WTC11 (cell line): Measurements from ENCODE around the gene MED9. TPM values are rescaled to one million over a fixed set of nuclear protein-coding genes. Genes with fewer than 3 reads are reported as not detected.

Source experiments
- ATAC-seq: fragments of 200-7000 bp; cut with Tn5 transposase; 2 replicates; pipeline ENCODE4 v1.10.0; 2021; ENCODE audit warnings: mild to moderate bottlenecking, moderate library complexity
- CTCF ChIA-PET: fragments of 300-600 bp; sonication (Branson Sonifier 250); formaldehyde crosslinking; loops from one replicate; lab custom pipeline; 2021; ENCODE audit warnings: antibody characterized with exemption; lab: Charles Lee
- POLR2A ChIA-PET: fragments of 350-600 bp; sonication (Branson Sonifier 250); formaldehyde crosslinking; loops from one replicate; lab custom pipeline; 2021; ENCODE audit warnings: antibody characterized with exemption; lab: Charles Lee
- DNase-seq: peaks from one replicate; pipeline ENCODE4 v3.0.0; 2021; ENCODE audit warnings: low spot score
- H3K27ac Mint-ChIP-seq: 2 replicates; pipeline ENCODE4 v1.8.0; 2021; ENCODE audit warnings: mixed read lengths
- H3K27me3 Mint-ChIP-seq: 2 replicates; pipeline ENCODE4 v1.8.0; 2021; ENCODE audit warnings: low read depth, mild to moderate bottlenecking, moderate library complexity, mixed read lengths
- H3K36me3 Mint-ChIP-seq: 2 replicates; pipeline ENCODE4 v1.8.0; 2021; ENCODE audit warnings: mixed read lengths
- H3K4me1 Mint-ChIP-seq: 2 replicates; pipeline ENCODE4 v1.8.0; 2022; ENCODE audit warnings: mixed read lengths
- H3K4me3 Mint-ChIP-seq: 2 replicates; pipeline ENCODE4 v1.8.0; 2021; ENCODE audit warnings: mild to moderate bottlenecking, moderate library complexity, mixed read lengths
- H3K9me3 Mint-ChIP-seq: 2 replicates; pipeline ENCODE4 v1.8.0; 2021; ENCODE audit warnings: mixed read lengths
- ATF3 ChIP-seq: sonication (generic); formaldehyde crosslinking; conservative IDR thresholded peaks from 2 replicates; pipeline ENCODE4 v1.8.1; 2022; ENCODE audit warnings: mild to moderate bottlenecking, missing genetic modification reagents
- CBFB ChIP-seq: sonication (generic); formaldehyde crosslinking; IDR thresholded peaks from 2 replicates; pipeline ENCODE4 v1.8.1; 2022; ENCODE audit warnings: mild to moderate bottlenecking, low read depth, missing genetic modification reagents
- ELF4 ChIP-seq: sonication (generic); formaldehyde crosslinking; IDR thresholded peaks from 2 replicates; pipeline ENCODE4 v1.8.1; 2022; ENCODE audit warnings: low read depth, mild to moderate bottlenecking, moderate library complexity, missing genetic modification reagents
- ESRRA ChIP-seq: sonication (generic); formaldehyde crosslinking; IDR thresholded peaks from 2 replicates; pipeline ENCODE4 v1.8.1; 2022; ENCODE audit warnings: mild to moderate bottlenecking, missing genetic modification reagents, borderline replicate concordance
- FOXK1 ChIP-seq: sonication (generic); formaldehyde crosslinking; IDR thresholded peaks from 2 replicates; pipeline ENCODE4 v1.8.0; 2022; ENCODE audit warnings: mild to moderate bottlenecking, moderate library complexity, missing genetic modification reagents
- HMGA2 ChIP-seq: fragments of 250-450 bp; sonication (Bioruptor Pico); IDR thresholded peaks from 2 replicates; pipeline ENCODE4 v1.4.0; 2021; ENCODE audit warnings: mild to moderate bottlenecking, moderate library complexity
- JAZF1 ChIP-seq: fragments of 250-450 bp; sonication (Bioruptor Pico); IDR thresholded peaks from 2 replicates; pipeline ENCODE4 v1.9.0; 2021; ENCODE audit warnings: moderate library complexity, mild to moderate bottlenecking, inconsistent platforms
- NR1H2 ChIP-seq: sonication (generic); formaldehyde crosslinking; IDR thresholded peaks from 2 replicates; pipeline ENCODE4 v1.9.0; 2021; ENCODE audit warnings: mild to moderate bottlenecking, moderate library complexity, missing genetic modification reagents
- NR2C2 ChIP-seq: sonication (generic); formaldehyde crosslinking; IDR thresholded peaks from 2 replicates; pipeline ENCODE4 v1.8.0; 2022; ENCODE audit warnings: mild to moderate bottlenecking, missing genetic modification reagents
- NR3C1 ChIP-seq: sonication (generic); formaldehyde crosslinking; conservative IDR thresholded peaks from 2 replicates; pipeline ENCODE4 v1.8.1; 2023; ENCODE audit warnings: low read depth, mild to moderate bottlenecking, missing genetic modification reagents
- PRDM15 ChIP-seq: sonication (generic); formaldehyde crosslinking; IDR thresholded peaks from 2 replicates; pipeline ENCODE4 v1.8.0; 2022; ENCODE audit warnings: missing genetic modification reagents
- STAT6 ChIP-seq: sonication (generic); formaldehyde crosslinking; conservative IDR thresholded peaks from 2 replicates; pipeline ENCODE4 v1.8.1; 2023; ENCODE audit warnings: mild to moderate bottlenecking, low read depth, missing genetic modification reagents, moderate library complexity
- TCF7 ChIP-seq: sonication (generic); formaldehyde crosslinking; IDR thresholded peaks from 2 replicates; pipeline ENCODE4 v1.8.0; 2022; ENCODE audit warnings: mild to moderate bottlenecking, low read depth, missing genetic modification reagents, moderate library complexity
- TEAD1 ChIP-seq: sonication (generic); formaldehyde crosslinking; IDR thresholded peaks from 2 replicates; pipeline ENCODE4 v1.8.0; 2022; ENCODE audit warnings: mild to moderate bottlenecking, missing genetic modification reagents
- USF2 ChIP-seq: sonication (generic); formaldehyde crosslinking; IDR thresholded peaks from 2 replicates; pipeline ENCODE4 v1.8.1; 2023; ENCODE audit warnings: mild to moderate bottlenecking, missing genetic modification reagents, moderate library complexity
- ZNF416 ChIP-seq: fragments of 250-450 bp; sonication (Bioruptor Pico); IDR thresholded peaks from 2 replicates; pipeline ENCODE4 v1.9.0; 2021; ENCODE audit warnings: mild to moderate bottlenecking, inconsistent platforms
- ZNF532 ChIP-seq: fragments of 250-450 bp; sonication (Bioruptor Pico); IDR thresholded peaks from 2 replicates; pipeline ENCODE4 v1.9.0; 2021; ENCODE audit warnings: mild to moderate bottlenecking, borderline replicate concordance
- total RNA-seq: library from RNA; stranded (reverse); gene quantifications from 3 replicates; pipeline ENCODE4 v1.2.3, GENCODE V29; 2021
- TF ChIP-seq, protein P1 (sequence below): fragments of 250-450 bp; sonication (Bioruptor Pico); IDR thresholded peaks from 2 replicates; pipeline ENCODE4 v1.9.0; 2021; ENCODE audit warnings: mild to moderate bottlenecking

Gene MED9
- total RNA-seq, 1 experiment from 2014 or later: 21.1 TPM

DNA sequence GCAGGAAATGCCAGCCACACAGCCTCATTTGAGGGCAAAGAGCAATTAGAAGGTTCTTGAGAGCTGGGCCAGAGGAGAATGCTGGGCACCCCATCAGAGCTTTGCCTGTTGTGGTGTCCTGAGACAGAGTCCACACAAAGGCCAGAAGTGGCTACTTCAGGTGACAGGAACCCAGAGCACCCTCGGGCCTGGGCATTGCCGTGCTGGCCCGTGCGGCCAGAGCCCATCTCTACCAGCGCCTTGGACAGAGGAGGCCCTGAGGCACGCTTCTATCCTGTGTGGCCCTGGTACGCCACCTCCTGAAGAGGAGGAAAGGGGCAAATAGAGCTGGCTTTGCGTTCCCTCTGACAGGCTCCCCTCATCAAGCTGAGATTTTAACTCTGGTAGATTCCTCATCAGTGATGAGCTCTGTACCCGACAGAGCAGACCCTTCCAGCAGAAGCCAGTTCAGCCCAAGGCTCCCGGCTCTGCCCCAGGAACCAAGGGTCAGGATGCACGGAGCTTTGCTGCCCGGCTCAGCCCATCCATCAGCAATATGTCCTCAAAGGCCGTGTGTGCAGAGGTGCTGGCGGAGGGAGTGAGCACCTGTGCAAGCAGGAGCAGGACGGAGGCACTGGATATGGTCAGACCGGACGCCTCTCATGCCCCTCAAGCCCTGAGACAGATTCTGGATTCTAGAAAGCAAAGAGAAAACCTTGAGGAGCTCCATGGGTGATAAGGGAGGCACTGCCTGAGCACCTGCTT, 22.8 kb downstream of the MED9 start (continued):
- TF ChIP-seq STAT6 (no peak), NR3C1 (CRISPR knock-in tag) (no peak), ZNF416 (CRISPR knock-in tag) (no peak), ESRRA (no peak), TCF7 (CRISPR knock-in tag) (no peak)
- TF ChIP-seq, protein P1, sequence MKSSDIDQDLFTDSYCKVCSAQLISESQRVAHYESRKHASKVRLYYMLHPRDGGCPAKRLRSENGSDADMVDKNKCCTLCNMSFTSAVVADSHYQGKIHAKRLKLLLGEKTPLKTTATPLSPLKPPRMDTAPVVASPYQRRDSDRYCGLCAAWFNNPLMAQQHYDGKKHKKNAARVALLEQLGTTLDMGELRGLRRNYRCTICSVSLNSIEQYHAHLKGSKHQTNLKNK (CRISPR knock-in tag): no peak

DNA sequence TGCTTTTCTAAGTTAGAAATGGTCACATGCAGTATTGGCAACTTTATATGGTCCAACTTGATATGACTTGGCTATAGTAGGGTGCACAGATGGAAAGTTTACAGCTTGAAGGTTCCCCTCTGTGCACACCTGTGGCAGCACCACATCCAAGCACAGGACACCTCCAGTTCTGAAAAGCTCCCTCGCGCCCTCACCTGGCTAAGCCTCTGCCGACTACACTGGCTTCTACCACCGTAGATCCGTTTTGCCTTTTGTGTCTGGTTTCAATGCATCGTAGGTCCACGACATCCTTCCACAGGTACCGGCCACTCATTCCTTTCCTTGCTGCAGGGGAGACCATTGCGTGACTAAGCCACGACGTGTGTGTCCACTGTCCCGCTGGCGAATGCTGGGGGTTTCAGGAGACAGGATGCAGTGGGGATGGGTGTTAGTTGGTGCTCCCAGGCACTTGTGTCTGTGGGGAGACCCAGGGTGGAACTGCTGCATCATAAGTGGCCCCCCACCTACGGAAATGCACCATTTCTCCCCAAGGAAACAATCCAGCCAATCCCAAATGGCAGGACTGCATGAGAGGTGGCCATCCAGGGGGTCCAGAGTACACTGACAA, 24.3 kb downstream of the MED9 start:
- ChIA-PET CTCF (interaction anchor here (0.6 to 3.4 kb wide), 14 partner anchors 10 to 249 kb away, joined by 3 to 19 read pairs (median 4); no protein-coding TSS in a partner anchor), POLR2A (no interaction called here)
- TF ChIP-seq ELF4 (CRISPR knock-in tag): no peak
- TF ChIP-seq TEAD1 (CRISPR knock-in tag): 0 out of 2 replicates have a peak, but pooled peaks have one; percentile 10
- peak; percentile 12; the same call in 1 of the 2 replicates for ATAC-seq
- Mint-ChIP-seq H3K9me3 (no peaks in the 10 kb centered on the region), H3K4me3 (no peak overlapping the region), H3K27me3 (peaks cover 3% of the 10 kb centered on the region; the same call in 1 of the 2 replicates), H3K27ac (no peak overlapping the region), H3K4me1 (peaks cover 6% of the 10 kb centered on the region), H3K36me3 (no peaks in the 10 kb centered on the region)
- peak; percentile 67 for DNase-seq

- POLR2A ChIA-PET: no interaction called here
- ATAC-seq: no peak
- Mint-ChIP-seq H3K4me1 (no peaks in the 10 kb centered on the region; the same call in 1 of the 2 replicates), H3K27ac (peak overlapping the region; percentile 9; the same call in 1 of the 2 replicates), H3K27me3 (no peaks in the 10 kb centered on the region; the same call in 1 of the 2 replicates), H3K9me3 (no peaks in the 10 kb centered on the region), H3K36me3 (no peaks in the 10 kb centered on the region), H3K4me3 (no peak overlapping the region)
- CTCF ChIA-PET: interaction anchor here (1.2 to 3.4 kb wide), 2 partner anchors 8 to 67 kb away, joined by 3 to 19 read pairs; no protein-coding TSS in a partner anchor
- DNase-seq: no peak
- TF ChIP-seq CBFB (CRISPR knock-in tag) (no peak), ATF3 (CRISPR knock-in tag) (no peak), PRDM15 (CRISPR knock-in tag) (no peak), FOXK1 (no peak), JAZF1 (CRISPR knock-in tag) (no peak), NR2C2 (CRISPR knock-in tag) (no peak), HMGA2 (no peak), NR1H2 (CRISPR knock-in tag) (no peak), ZNF532 (no peak), USF2 (CRISPR knock-in tag) (no peak)
These were observed 26.2 kb downstream of the MED9 start for GRCh38 chr17:17502741-17503565.
